ENCODE data around the gene USP20.

Gene USP20

DNA sequence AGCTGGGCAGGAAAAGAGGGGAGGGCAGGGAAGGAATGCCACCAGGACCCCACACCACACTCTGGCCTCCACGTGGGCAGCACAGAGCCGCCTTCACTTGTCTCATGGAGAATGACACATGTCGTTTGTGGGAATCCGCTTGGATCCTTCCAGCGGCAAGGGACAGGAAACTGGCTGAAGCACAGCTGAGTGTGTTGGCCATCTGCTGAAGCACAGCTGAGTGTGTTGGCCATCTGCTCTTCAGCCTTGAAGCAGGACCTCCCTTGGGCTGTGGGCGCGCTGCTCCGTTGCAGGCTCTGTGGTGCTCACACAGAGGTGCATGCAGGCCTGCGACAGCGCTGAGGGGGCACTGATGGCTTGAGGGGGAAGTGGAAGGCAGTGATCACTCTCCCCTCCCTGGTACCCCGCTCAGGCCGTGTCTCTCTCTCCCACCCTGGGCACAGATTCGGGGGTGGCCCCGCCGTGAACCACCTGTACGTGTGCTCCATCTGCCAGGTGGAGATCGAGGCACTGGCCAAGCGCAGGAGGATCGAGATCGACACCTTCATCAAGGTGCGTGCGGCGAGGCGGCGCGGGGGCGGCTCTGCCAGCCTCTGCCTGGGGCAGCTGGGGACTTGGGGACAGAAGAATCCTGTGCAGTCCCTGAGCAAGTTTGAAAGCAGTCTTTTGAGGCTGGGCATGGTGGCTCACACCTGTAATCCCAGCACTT is 40.6 kb downstream of the USP20 start:
- DNase-seq (ENCODE audit: low spot score), result no peak

DNA sequence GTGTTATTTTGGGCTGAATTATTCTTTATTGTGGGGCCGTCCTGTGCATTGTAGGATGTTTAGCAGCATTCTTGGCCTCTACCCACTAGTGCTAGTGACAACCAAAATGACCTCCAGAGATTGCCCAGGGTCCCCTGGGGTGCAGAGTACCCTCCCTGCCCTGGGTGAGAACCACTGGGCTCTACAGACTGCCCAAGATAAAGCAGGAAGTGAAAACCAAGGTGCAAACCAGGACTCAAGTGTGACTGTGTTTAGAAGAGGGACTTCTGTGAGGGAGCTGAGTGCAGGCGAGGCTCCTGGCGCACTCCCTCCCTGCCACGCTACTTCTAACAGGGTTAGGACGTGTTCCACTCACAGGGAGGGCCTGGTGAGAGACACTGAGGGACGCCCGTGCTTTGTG is 41.6 kb downstream of the USP20 start:
- DNase-seq (ENCODE audit: low spot score), result no peak

- no peak for DNase-seq (ENCODE audit: low spot score)
Observed at GRCh38 chr9:129878291-129878690, 43.0 kb downstream of the USP20 start.

DNA sequence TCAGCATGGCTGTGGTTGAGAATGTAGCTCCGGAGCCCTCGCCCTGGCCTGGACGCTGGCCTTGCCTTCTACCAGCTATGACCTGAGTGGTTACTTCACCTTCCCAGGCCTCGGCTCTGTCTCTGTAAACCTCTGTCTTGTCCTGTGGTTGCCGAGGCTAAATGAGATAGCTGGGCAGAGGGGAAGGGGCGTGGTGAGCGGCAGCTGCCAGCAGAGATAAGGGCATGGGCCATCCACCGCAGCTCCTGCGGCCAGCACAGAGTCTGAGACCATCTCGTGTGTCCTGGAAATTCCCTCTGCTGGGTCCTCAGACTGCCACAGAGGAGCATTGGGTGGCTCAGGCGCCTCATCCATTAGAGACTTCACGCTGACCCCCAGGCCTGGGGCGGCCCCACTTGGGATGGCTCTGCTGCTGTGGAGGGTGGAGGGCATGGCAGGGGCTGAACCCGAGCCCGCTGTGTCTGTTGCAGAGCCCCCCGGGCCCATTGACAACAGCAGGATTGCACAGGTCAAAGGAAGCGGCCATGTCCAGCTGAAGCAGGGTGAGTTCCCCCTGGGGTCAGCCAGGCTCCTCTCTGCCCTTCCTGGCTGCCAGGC is 43.9 kb downstream of the USP20 start:
- DNase-seq (ENCODE audit: low spot score), result no peak

DNA sequence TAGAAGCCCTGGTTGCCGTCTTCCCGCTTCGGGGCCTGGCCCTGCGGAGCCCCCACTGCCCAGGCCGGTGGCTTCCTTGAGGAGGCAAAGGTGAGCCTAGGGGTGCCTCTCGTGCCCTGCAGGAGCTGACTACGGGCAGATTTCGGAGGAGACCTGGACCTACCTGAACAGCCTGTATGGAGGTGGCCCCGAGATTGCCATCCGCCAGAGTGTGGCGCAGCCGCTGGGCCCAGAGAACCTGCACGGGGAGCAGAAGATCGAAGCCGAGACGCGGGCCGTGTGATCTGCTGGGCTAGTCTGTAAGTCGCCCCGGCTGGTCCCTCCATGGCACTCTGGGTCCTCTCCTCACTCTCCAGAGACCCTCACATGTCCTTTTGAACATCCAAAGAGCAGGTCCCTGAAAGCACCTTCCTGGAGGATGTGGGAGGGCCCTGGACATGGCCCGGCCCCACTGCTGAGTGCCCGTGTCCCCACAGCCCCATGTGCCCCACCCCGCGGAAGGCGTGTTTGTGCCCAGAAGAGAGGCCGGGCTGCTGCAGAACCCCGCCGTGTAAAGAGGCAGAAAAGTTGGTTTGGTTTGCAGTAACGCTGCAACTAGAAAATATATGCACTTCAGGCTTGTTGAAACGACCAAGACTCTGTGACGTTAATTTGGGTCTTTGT is 44.9 kb downstream of the USP20 start:
- DNase-seq (ENCODE audit: low spot score), result no peak

- no peak for DNase-seq (ENCODE audit: low spot score)
Observed at GRCh38 chr9:129880654-129881546, 45.6 kb downstream of the USP20 start.

DNA sequence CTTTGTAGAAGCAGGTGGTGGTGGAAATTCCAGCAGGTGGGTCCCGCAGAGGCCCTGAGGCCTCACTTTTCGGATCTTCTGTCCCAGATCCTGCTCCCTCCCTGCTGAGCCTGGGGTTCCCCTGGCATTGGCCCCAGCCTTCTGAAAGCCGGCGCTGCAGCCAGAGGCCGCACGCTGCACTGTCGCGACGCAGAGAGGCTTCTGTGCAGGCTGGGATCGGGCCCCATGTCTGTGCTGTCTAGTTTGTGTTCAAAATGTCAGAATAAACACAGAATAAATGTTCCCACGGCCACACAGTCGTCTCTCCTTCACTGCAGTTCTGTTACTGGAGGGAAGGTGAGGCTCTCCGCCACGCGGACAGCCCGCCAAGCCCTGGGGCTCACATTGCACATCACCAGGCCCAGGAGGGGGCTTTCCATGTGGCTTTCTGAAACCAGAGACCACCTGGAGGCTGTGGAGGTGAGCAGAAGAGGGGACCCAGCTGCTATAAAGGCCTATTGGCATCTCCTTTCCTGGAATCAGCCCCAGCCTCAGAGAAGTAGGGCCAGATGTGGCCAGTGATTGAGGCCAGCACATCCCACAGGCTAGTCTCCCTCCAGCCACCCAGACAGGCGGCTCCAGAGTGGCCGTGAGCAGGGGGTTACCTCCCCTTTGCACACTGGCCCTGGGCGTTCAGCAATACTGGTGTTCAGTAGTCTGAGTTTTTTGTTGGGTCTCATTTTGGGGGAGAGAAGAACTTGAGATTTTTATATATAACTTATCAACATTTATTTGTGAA is 46.5 kb downstream of the USP20 start:
- no peak for DNase-seq (ENCODE audit: low spot score)

- DNase-seq (ENCODE audit: low spot score), result peak; percentile 90
Observed at GRCh38 chr9:129884220-129885017, 49.2 kb downstream of the USP20 start.

DNA sequence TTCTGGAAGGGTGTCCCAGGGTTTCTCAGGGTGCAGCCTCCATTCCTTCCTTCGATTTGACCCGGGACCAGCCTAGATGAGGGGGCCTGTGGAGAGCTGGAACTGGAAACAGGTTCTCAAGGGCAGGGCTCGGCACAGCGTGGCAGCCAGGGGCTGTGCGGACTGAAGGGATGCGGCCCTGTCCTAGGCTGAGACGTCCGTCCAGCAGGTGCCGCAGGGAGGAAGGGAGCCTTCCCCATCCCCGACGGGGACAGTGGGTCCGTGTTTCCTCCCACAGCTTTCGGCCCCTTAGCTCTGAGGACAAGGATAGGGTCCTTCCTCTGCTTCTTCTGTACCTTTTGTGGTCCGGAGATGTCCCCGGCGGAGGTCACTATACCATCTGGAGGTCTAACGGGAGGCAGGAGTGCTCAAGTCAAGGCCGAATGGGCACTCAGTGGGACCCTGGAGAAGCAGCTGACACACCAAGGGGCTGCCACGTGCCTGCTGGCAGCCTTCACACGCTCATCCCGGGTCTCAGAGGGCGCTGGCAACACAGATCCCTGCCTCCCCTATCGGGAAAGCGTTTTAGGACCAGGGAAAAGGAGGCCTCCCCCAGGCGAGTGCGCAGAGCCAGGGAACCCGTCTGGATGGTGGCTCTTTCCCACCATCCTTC is 49.9 kb downstream of the USP20 start:
- DNase-seq (ENCODE audit: low spot score), result peak; percentile 31

DNA sequence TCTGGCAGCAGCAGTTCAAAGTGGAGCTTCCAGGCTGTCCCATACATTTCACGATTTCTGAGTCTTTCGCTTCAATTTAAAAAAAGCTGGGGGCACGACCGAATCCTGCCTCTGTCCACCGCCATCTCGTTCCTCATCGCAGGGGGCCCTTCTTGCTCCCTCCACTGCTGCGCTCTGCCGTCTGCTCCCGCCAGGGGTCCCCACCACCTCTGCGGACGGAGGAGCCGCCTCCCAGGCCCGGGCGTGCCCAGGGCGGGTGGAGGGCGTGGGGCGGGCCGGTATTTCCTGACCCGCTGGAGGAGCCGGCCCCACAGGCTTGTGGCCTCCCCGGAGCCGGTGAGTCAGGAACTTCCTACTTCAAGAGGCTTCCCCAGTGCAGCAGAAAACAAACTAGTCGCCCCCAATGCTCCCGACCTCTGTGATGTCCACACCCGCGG is 50.4 kb downstream of the USP20 start:
- DNase-seq (ENCODE audit: low spot score), result peak; percentile 94

DNA sequence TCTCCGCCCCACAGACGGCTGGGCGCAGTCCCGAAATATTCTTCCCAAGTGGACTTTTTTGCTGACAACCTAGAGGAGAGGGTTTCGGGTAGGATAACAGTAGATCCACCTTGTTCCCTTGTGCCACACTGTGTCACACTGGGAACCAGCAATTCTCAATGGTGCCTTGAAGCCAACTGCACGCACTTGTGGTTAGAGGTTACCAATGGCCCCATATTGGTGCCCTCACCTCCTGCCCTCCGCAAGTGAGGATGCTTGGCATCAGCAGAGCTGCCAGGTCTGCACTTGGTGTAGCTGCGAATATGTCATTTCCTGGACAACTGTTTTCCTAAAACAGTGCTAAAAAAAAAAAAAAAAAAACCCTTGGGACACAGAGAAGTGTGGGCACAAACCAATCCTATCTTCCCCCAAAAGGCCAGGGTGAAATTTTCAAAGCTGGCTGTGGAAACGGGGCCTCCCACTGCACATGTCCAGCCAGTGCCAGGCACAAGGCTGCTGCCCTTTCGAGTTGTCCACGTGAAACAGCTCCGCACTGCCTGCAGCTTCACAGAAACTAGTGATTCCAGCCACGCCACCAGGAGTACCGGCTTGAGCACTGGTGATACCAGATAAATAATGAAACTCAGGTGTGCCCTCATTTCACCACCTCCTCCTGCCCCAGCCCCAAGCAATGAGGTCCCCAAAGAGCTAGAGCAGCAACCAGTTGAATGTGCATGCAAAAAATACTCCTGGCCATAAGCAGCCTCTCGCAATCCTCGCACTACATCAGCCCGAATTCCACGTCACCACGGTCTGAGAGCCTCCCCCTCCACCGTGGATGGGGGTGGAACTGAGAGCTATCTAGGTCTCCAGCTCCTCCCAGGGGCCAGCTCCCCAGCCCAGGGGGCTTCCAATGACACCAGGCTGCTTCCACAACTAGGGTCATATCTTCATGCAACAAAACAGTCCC is 51.2 kb downstream of the USP20 start:
- DNase-seq (ENCODE audit: low spot score), result no peak

- DNase-seq (ENCODE audit: low spot score), result no peak
Observed at GRCh38 chr9:129887334-129888292, 52.4 kb downstream of the USP20 start.

DNA sequence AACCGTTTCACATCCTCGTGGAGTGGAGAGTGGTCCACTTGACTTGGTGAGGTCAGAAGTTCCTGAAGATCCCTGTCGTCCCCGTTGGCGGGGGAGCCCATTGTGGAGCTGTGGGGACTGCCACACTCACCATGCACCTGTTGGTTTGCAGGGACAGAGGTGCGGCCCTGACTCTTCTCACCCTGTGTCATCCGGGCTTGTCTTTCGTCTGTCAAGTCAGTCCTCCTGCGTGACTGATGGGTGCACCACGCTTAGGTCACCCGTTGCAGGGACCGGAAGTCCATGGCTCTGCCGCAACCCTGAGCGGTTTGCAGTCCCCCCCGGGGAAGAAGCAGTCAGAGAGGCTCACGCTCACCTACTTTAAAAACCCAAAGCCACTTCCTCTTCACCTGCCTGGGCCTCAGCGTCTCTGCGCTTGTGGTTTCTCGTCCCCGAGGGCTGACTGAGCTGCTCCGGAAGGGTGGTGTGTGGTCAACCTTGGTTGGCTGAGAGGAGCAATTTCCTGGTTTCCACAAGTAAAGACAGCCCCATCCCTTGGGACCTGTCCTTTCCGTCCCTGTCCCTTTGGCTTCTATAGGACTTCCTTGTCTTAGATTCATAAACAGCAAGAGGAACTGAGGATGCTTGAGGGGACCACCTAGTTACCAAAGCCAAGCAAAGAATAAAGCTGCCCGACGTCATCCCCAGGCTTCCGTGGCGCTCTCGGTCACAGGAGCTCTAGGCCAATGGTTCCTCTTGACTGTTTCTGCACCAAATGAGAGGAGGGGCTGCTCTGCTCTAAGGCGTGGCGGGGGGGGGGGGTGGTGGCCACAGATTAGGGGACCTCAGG is 53.2 kb downstream of the USP20 start:
- no peak for DNase-seq (ENCODE audit: low spot score)

DNA sequence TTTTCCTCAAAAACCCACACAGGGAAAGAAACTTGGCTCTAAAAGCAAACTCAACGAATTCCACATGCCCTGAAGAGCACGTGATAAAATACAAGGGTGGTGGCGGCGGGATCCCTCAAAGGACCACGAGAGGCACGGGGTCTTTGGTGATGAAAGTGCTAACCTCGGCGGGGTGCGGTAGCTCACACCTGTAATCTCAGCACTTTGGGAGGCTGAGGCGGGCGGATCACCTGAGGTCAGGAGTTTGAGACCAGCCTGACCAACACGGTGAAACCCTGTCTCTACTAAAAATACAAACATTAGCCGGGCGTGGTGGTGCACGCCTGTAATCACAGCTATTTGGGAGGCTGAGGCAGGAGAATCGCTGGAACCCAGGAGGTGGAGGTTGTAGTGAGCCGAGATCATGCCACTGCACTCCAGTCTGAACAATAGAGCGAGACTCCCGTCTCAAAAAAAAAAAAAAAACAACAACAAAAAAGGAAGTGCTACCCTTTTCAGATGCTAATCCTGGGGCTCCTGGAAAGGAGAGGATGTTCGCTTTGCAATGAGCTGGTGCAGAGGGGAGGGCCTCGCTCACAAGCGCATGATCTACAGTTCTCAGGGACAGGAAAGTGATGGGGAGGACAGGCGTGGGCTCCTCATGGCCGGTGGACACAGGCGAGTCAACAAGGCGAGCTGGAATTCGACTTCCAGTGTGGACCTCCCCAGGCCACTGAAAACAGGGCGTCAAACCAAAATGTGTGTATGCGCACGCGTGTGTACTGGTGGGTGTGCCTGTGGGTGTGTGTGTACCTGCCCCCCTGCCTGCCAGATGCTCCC is 54.1 kb downstream of the USP20 start:
- DNase-seq (ENCODE audit: low spot score), result no peak

DNA sequence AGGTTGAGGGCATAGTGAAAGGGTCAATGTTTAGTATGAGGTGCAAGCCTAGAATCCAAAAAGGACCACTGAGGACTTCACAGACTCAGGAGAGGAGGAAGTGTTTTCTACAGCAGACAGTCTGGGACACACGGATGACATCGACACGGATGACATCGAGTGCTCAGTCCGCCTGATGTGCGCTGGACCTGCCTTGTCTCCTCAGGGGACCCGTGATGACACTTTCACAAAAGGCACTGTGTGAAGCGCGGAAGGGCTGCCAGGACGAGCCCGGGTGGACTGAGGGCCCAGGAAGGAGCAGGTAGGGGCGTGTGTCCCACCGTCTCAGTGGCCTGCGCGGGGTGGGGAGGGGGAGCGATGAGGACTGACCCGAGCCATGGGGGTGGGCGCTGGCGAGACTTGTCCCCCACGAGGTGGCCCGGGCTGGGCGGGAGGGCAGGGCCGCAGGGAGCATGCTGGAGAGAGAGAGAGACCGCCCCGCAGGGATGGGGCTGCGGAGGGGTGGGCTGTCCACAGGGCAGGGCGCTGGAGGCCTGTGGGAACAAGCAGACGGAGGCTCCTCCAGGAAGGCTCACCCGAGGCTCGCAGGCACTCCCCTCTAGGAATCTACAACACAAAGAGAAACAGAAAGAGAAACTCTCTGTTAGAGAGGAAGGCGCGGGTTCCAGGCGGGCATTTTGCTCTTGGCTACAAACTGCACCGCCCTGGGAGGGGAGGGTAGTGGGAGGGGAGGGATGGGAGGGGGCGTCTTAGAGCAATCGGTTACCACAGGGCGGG is 54.9 kb downstream of the USP20 start:
- DNase-seq (ENCODE audit: low spot score), result no peak
